HTR-8/SVneo (cell line): ENCODE results near the gene SLC39A1.
"Not testable (repeated sequence)": the region's sequence is repeated elsewhere in the genome, so short reads cannot be mapped to it uniquely, and the experiment has no call there.

Experiments used
- DNase-seq: peaks from one replicate; pipeline ENCODE4 v3.0.0; 2011; ENCODE audit warnings: low spot score, mixed read lengths; ENCODE audit not compliant: insufficient read length
- FAIRE-seq: peaks from 2 replicates; lab custom pipeline; 2011; peaks lifted over from hg19 to GRCh38; lab: Jason Lieb, UNC

SLC39A1 gene

GRCh38 chr1:153933430-153933829, 29.9 kb downstream of the SLC39A1 start:
- FAIRE-seq, result no peak
- no peak for DNase-seq

GRCh38 chr1:153932156-153933131, 30.9 kb downstream of the SLC39A1 start:
- FAIRE-seq, result no peak
- no peak for DNase-seq

- DNase-seq (no peak), FAIRE-seq (no peak)
Measured at GRCh38 chr1:153929981-153930948, 33.1 kb downstream of the SLC39A1 start.

- no peak for FAIRE-seq
- no peak for DNase-seq
Measured at GRCh38 chr1:153929426-153929825, 33.9 kb downstream of the SLC39A1 start.

- FAIRE-seq (no peak), DNase-seq (no peak)
Measured at GRCh38 chr1:153928791-153929341, 34.5 kb downstream of the SLC39A1 start.

GRCh38 chr1:153928245-153928644, 35.1 kb downstream of the SLC39A1 start:
- no peak for DNase-seq

GRCh38 chr1:153926405-153926804, 36.9 kb downstream of the SLC39A1 start:
- DNase-seq, result no peak
- FAIRE-seq, result no peak

More at GRCh38 chr1:153928245-153928644, 35.1 kb downstream of the SLC39A1 start:
- FAIRE-seq, result no peak

GRCh38 chr1:153922972-153923925, 40.1 kb downstream of the SLC39A1 start, which contains the start of gene GATAD2B:
Gene GATAD2B, minus strand, starts transcription at chr1:153922972. Its CDS starts 94,625 bp downstream, at chr1:153828347.
- FAIRE-seq (no peak), DNase-seq (peak; percentile 97)

- FAIRE-seq (no peak), DNase-seq (peak; percentile 28)
Measured at GRCh38 chr1:153922076-153922971, 41.0 kb downstream of the SLC39A1 start.

- no peak for FAIRE-seq
Measured at GRCh38 chr1:153921803-153922075, 41.6 kb downstream of the SLC39A1 start.

GRCh38 chr1:153921080-153921802, 42.1 kb downstream of the SLC39A1 start:
- FAIRE-seq, result no peak
- no peak for DNase-seq

More at GRCh38 chr1:153921803-153922075, 41.6 kb downstream of the SLC39A1 start:
- no peak for DNase-seq

GRCh38 chr1:153919876-153920852, 43.2 kb downstream of the SLC39A1 start:
- DNase-seq (peak; percentile 23), FAIRE-seq (no peak)

GRCh38 chr1:153916297-153916696, 47.0 kb downstream of the SLC39A1 start:
- FAIRE-seq (no peak), DNase-seq (no peak)

GRCh38 chr1:153912349-153912748, 51.0 kb downstream of the SLC39A1 start:
- DNase-seq (no peak), FAIRE-seq (no peak)

GRCh38 chr1:153910560-153910959, 52.8 kb downstream of the SLC39A1 start:
- DNase-seq, FAIRE-seq: not testable (repeated sequence)
